ENCODE measurements around the gene SKI. TPM values are rescaled to one million over a fixed set of nuclear protein-coding genes. Genes with fewer than 3 reads are reported as not detected.

The SKI gene
- total RNA-seq, 1 donor from 2014 or later = 19.3 TPM

DNA sequence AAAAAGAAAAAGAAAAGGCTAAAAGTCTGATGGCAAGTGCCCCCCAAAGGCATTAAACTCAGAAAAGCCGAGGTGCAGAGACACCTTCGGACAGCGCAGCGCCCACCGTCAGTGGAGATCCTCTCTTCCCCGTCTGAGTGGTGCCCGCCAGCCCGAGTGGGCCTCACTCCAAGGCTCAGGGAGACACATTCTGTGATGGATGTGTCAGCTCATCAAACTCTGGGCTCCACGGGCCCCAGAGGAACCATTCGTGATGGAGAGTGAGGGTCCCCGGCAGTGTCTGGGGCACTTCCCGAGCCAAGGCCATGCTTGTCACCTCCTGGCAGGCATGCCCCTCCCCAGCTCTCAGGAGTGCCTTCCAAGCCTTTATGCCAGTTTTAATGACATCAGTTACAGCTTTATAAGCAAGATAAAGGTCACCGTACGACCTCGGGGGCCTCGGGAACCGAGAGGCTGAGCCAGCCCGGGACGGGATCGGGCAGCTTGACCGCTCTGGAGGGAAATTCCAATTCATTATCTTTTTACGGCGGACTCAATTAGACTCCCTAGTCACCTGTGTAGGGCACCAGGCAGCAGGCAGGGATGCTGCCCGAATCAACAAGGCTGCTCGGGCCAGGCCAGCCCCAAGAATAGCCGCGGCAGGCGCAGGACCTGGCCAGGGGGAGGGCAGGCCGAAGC lies 113.7 kb downstream of the SKI start:
- no peak for DNase-seq

DNA sequence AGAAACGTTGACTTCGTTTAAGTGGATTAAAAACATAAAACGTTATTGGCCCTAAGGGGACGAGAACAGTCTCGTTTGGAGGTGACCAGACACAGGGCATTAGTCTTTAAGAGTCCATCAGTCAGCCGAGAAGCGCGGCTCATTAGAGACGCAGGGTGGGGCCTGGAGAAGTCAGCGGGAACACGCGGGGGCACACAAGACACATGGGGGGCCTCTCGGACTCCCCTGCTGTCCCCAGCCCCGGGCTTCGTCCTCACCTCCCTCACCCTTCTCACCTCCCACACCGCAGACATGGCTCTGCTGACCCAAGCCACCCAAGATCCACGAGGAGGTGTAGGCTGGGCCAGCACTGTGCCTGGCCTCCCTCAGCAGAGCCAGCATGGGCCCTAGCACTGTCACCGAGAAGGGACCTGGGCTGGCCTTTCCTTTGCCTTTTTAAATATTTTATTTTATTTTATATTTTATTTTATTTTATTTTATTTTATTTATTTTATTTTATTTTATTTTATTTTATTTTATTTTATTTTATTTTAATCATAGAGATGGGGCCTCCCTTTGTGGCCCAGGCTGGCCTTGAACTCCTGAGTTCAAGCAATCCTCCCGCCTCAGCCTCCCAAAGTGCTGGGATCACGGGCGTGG lies 114.4 kb downstream of the SKI start:
- no peak for DNase-seq

DNA sequence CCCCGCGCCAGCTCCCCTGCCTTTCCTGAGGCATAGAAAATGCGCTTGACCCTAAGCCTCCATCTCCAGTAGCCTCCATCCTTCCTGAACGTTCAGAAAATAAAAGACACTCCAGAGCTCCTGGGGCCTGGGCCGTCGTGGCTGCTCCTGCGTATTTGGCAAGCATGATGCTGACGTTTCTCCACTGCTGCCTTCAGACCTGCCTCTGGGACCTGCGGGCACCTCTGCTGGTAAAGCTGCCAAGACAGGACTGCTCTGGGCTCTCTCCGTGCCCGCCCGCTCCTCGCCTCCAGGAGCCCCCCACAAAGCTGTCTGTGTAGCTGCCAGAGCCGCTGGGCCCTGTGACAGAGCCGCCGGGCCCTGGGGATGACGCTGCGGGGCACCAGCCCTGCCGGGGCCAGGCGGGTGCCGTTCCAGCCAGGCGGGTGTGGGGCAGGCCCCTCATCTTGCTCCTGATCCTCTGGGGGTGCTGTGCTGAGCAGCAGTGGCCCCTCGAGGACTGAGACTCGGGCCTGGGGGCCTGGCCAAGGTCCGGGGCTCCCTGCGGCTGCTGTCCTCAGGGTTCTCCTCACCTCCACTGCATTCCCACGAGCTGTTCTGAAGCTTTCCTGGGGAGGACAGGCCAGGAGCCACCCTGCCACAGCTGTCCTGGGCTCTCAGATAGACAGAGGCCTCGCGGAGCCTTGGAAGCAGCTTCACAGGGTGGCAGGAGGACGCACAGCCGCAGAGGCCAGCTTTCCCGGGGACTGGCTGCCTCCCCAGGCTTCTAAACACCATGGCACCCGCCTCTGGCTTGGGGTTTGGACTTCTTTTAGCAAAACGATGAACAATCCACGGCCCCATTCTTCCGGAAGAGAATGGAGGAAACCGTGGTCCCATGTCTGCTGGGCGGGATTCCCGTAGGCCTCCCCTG lies 115.2 kb downstream of the SKI start:
- no peak for DNase-seq

DNA sequence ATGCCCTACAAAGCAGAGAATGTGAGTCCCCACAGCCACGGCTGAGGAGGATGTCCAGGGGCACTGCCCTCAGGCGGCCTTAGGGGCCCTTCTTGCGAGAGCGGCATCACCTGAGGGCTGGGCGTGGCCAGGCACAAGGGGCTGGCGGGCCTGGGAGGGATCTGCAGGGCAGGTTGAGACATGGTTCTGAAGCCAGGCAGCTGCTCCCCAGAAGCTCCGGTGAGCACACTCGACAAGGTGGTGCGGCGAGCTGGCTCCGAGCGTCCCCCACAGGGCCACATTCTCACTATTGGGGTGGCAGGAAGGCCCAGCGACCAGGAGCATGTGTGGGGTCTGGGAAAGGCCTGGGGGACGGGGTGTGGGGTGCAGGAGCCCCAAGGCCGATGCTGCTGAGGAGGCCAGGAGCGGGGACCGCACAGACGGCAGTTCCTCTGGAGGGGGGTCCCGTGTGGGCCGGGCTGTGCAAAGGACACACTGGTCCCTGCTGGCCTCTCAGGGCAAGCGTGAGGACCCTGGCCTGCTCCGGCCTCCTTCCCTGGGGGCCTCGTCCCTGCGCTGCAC lies 116.1 kb downstream of the SKI start:
- no peak for DNase-seq

DNA sequence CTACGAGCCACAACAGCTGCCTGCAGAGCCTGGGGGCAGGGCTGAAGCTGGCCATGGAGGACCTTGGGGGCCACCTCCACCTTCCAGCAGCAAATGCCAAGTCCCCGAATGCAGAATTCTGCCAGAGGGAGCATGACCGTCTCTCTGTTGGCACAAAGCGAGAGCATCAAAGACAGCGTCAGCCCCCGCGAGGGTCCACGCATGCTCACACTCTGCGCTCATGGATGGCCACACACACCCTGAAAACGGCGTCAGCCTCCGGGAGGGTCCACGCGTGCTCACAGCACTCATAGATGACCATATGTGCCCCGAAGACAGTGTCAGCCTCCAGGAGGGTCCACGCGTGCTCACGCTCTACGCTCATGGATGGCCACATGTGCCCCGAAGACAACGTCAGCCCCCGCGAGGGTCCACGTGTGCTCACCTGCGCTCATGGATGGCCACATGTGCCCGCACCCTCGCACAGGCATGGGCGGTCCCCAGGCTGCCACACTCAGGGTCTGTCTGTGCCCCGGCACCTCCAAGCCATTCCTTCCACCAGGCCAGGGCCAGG lies 116.7 kb downstream of the SKI start:
- DNase-seq = no peak

DNA sequence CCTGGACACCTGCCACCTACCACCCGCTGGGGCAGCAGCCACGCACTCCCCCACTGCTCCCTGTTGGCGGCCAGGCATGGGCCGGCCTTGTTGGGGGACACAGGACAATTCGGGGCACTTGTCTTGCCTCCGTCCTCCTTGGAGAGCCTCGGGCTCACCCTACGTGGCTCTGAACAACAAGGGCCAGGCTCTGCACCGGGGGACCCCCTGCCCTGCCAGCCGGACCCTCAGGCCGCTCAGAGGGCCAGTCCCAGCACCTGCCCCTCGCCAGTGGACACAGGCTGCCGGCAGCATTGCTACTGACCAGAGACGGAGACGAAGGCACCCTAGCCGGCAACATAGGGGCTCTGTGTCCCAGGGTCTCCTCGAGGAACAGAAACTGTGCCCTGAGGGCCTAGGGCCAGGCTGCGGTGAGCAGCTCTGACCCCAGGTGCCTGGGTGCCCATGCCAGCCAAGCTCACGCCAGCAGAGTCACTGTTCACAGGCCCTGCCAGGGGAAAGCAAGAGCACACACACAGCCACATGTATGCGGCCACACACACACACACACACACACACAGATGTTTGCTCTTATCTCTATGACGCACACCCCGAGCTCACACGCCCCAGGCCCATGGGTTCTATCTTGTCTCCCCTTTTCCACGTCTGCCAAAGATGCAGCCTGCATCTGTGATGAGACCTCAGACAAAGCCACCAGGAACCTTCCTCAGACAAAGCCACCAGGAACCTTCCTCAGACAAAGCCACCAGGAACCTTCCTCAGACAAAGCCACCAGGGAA lies 117.4 kb downstream of the SKI start:
- DNase-seq = no peak

DNA sequence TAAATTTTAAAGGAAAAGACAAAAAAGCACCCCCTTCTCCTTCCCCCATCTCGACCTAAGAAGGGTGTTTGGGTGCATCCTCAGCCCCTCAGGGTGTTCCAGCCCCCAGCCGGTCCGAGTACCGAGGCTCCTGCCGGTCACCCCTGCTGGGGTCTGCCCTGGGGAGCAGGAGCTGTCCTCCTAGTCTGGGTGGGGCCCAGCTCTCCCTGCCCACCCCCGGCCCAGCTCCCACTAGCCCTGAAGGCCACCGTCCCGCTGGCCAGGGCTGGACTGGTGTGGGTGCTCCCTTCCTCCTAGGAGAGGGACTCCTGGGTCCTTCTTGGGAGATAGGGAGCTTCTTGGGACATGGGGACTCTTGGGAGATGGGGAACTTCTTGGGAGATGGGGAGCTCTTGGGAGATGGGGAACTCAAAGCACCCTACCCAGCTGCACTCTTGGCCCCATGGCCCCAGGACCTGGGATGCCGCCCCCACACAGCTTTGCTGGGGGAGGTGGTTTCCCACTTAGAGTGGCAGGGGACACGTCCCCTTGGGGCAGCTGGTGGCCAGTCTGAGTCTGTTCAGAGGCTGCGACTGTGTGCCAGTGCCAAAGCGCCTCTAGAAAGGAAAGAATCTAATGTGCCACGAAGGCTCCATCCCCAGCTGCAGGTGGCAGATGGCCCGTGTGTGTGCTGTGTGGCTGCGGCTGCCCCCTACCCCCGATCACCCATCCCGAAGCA lies 118.7 kb downstream of the SKI start:
- DNase-seq = no peak

DNA sequence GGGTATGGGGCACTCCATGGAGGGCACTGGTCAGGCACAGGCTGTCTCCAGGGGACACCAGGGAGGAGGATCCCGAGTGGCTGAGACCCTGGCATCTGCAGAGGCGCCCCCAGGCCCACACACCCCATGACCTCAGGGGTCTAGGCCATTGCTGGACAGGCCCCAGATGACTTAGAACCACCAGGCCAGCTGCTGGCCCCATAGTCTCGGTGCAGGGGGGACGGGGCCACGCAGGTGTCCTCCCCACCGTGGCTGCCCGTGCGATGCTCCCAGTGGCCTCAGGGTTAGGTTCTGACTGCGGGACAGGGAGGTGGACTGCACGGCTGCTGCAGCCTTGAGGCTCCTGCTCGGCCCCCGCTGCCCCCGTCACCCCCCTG lies 119.3 kb downstream of the SKI start:
- no peak for DNase-seq

DNA sequence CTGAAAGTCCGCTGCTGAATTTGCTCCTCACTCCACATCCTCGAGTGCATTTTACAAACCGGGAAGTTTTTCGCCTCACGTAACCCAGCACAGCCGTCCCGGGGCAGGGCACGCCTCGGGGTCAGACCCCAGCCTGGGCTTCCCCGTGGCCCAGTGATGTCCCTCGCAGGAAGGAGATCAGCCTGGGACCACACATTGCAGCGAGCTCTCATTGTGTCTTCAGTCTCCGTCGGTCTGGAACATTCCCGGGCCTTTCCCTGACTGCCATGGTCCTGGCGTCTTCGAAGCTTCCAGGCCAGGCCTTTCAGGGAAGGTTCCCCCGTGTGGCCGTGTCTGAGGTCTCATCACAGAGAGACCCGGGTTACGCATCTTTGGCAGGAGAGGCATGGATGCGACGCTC lies 119.8 kb downstream of the SKI start:
- DNase-seq = no peak

DNA sequence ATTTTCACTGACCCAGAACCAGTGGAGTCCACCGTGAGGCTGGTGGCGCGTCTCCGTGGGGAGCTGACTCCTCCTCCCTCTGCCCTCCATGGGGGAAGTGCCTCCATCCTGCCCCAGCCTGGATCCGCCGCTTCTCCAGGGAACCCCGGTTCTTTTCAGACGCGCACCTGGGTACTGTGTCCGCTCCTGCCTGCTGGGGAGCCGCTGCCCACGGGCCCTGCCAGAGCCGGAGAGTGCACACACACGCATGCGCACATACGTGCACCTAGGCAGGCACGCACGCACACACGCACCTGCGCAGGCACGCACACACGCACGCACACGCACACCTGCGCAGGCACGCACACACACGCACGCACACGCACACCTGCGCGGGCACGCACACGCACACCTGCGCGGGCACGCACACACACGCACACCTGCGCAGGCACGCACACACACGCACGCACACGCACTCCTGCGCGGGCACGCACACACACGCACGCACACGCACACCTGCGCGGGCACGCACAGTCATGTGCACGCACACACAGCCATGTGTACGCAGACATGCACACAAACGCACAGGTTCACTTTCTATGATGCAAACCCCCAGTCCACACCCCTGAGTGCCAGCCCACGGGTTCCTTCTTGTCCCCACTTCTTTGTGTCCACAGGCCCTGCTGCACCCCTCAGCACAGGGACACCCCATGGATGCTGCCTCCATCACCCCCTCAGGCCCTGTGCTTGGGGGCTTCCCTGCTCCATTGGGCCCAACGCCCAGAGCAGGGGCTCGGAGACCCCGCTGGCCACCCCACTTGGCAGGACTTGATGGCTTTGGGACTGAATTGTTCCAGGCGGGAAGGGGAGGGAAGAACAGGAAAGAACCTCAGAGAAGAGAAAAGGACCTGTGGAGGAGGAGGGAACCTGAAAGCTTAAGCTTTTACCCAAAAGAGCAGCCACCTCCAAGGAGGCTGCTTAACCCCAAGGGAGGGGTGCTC lies 120.5 kb downstream of the SKI start:
- DNase-seq = no peak

DNA sequence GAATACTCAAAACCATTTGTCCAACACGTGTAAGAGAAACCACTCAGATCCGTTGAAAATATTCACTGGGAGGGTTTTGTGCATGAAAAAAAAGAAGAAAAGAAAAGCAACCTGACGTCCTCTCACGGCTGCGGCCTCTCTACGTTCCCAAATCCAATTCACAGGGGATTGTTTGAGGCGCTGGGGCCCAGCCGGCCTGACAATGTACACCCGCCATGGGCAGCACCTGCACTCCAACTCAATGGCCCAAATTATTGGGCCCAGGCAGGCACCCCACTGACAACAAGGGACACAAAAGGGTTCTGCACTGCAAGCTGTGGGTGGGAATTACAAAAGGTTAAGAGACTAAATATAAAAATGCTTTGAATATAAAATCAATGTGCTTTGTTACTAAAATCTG lies 121.7 kb downstream of the SKI start:
- DNase-seq = no peak

DNA sequence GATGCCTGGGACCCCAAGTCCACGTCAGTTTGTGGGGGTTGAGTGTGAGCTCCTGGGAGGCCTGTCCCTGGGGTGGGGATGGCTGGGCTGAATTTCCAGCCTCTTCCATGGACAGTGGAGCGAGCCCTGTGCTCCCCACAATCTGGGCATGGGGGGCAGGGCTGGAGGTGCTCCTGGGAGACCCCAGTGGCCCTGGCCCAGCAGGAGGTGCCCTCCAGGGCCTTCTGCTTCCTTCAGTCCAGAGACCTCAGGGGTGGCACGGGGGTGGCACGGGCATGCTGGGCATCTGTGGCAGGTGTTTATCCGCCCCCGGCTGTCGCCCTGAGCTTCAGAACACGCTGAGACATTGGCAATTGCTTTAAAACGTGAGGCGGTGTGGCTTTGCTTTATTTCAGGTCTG lies 122.4 kb downstream of the SKI start:
- no peak for DNase-seq

DNA sequence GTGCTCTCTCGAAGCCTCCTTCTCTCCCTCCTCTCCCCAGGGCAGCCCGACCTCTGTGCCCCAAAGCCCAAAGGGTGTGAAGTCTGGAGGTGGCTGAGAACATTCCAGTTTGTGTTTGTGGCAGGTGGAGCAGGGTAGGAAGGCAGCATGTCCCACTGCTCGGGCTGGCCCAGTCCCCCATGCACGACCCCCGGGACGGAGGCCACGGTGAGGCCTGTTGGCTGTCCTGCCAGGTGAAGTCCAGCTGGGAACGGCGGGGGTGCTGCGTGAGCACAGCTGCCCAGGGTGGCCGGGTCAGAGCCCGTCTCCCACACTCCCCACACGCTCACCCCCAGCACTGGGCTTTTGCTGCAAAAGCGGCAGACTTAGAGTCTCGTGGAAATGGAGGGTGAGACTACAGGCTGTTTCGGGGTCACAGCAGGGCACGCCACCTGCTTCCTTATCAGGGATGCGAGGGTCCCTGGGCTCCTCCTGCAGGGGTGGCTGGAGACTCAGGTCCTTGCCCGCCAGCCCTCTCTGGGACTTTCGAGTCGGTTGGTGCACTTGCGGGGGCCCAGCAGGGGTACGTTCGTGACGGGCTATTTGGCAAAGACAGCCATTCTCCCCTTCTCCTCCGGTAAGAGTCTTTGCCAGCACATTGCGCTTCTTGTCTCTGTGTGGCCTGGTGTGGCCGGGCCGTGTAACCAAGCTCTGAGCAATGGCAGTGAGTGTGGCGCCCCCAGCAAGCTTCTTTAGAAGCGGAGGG lies 123.0 kb downstream of the SKI start:
- no peak for DNase-seq

DNA sequence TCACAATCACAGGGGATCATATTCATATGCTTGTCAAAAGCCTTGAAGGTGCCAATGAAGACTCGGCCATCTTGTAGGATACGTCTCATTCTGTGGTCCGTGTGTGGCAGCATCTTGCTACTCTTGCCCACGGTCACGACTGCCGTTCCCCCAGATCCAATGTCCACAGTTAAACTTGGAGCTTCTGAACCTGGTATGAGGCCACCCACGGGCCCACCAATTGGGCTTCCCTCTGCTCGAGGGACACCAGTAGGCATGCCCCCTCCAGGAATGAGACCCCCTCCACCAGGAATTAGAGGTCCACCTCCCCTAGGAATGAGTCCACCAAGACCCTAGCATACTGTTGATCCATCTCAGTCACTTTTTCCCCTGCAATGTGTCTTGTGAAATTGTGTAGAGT lies 123.6 kb downstream of the SKI start:
- DNase-seq = no peak

DNA sequence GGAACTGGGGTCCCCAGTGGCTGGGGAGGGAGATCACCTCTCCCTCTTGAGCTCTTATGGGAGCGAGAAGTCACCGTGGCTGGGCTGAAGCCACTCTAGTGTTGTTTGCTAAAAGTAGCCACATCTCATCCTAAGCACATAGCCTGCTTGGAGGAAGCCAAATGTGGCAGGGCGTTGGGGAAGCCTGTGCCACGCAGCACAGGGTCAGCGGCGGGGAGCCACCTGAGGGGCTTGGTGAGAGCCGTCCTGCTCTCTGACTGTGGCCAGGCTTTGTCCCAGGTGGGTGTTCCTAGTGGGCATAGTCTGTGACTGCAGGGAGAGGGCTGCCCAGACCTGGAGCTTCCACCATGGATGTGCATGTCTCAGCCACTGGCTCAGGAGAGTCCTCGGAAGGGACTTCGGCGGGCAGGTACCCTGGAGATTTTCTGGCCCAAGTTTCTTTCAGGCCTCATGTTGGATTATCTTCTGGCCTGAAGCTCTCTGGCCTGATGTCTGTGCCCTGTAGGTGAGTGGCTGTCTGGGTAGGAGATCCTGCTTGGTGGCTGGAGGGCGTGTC lies 124.3 kb downstream of the SKI start:
- DNase-seq = no peak

DNA sequence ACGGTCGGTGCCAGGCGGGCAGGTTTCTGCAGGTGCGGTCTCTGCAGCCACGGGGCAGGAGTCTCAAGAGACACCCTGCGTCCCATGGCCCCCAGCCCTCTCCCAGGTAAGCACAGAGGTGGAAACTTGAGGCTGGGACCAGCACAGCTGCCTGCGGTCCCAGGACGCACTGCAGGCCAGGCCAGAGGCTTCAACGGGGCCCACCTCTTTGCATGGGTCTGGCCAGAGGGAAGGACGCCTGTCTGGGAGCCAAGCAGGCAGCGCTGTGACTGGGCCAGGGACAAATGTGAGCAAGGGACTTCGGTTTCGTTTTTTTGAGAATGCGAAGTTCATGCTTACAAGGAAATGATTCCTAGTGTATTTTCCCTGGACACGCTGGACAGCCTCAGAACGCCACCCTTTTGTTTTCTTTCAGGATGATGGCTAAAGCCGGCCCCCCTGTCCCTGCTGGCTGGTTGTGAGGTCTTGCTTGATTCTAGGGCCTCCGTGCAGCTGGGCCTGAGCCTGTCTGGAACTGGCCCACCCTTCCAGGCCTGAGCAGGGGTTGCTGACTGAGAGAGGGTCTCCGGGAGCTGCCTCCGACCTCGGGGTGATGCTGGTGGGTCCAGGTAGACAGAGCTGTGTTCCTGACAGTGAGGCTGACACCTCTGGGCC lies 124.9 kb downstream of the SKI start:
- DNase-seq = no peak

DNA sequence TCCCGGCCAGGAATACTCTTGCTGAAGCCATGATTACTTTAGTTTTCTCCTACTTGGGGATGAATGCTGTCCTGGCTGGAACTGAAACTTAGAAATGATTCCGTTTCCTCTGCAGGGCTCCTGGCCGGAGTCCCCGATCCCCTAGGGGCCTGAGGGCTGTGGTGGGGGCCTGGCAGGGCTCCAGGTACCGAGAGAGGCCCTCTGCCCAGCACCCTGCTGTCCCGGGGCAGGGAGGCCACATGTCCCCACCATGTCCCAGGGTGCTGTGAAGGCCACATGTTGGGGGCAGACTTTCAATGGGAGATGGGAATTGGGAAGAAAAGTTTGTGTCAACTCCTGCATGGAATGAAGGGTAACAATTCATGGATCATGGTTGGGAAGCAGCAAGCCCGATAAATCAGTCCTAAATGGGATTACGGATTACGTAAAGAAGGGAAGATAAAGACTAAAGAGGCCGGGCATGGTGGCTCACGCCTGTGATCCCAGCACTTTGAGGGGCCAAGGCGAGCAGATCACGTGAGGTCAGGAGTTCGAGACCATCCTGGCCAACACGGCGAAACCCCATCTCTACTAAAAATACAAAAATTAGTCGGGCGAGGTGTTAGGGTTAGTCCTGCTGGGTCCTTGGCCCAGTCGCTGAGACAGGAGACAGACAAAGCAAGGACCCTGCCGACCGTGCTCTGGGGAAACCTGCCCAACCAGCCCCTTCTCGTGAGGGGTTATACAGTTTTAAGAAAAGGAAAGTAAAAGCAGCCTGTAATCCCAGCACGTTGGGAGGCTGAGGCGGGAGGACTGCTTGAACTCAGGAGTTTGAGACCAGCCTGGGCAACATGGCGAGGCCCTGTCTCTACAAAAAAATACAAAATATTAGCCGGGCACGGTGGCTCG lies 125.7 kb downstream of the SKI start:
- no peak for DNase-seq

Measured in occipital lobe (tissue), 2 donors.